GM19455 (cell line): ENCODE data around the gene MMP21.

Experiments
- ATAC-seq: cut with Tn5 transposase; IDR thresholded peaks from one replicate; pipeline ENCODE4 v1.9.1; 2021; ENCODE audit not compliant: unreplicated experiment

Gene MMP21

GRCh38 chr10:125766511-125766910 is 9.1 kb downstream of the MMP21 start:
- no peak for ATAC-seq

- no peak for ATAC-seq
These were observed 9.8 kb downstream of the MMP21 start for GRCh38 chr10:125765835-125766234.

GRCh38 chr10:125762692-125763648 is 12.7 kb downstream of the MMP21 start:
- ATAC-seq = no peak

- no peak for ATAC-seq
These were observed 13.7 kb downstream of the MMP21 start for GRCh38 chr10:125761961-125762360.

- no peak for ATAC-seq
These were observed 17.9 kb downstream of the MMP21 start for GRCh38 chr10:125757742-125758141.

GRCh38 chr10:125756853-125757487 is 18.7 kb downstream of the MMP21 start:
- ATAC-seq = no peak

GRCh38 chr10:125756196-125756595 is 19.4 kb downstream of the MMP21 start:
- ATAC-seq = no peak

GRCh38 chr10:125747417-125747816 is 28.2 kb downstream of the MMP21 start:
- no peak for ATAC-seq

GRCh38 chr10:125744909-125745308 is 30.7 kb downstream of the MMP21 start:
- no peak for ATAC-seq

- ATAC-seq = no peak
These were observed 33.2 kb downstream of the MMP21 start for GRCh38 chr10:125742465-125742864.

GRCh38 chr10:125739994-125740679 is 35.5 kb downstream of the MMP21 start:
- ATAC-seq = no peak

- ATAC-seq = no peak
These were observed 37.4 kb downstream of the MMP21 start for GRCh38 chr10:125738206-125738605.

GRCh38 chr10:125734823-125735222 is 40.8 kb downstream of the MMP21 start:
- no peak for ATAC-seq

GRCh38 chr10:125734148-125734547 is 41.5 kb downstream of the MMP21 start:
- ATAC-seq = no peak

GRCh38 chr10:125727436-125727835 is 48.2 kb downstream of the MMP21 start:
- no peak for ATAC-seq

- ATAC-seq = no peak
These were observed 48.7 kb downstream of the MMP21 start for GRCh38 chr10:125726914-125727313.

GRCh38 chr10:125722811-125723210 is 52.8 kb downstream of the MMP21 start:
- ATAC-seq = no peak

- ATAC-seq = peak; percentile 17
These were observed 54.6 kb downstream of the MMP21 start for GRCh38 chr10:125721035-125721434.

GRCh38 chr10:125720002-125720382 is 55.6 kb downstream of the MMP21 start:
- peak; percentile 1 for ATAC-seq

GRCh38 chr10:125719173-125720001 is 56.2 kb downstream of the MMP21 start, which contains the start of gene EDRF1:
TSS of gene EDRF1 (plus strand) at chr10:125719709. CDS start at chr10:125719808, 99 bp downstream.
- peak; percentile 93 for ATAC-seq
